ENCODE measurements around the gene ENPP6.
"Not testable (repeated sequence)": the region's sequence is repeated elsewhere in the genome, so short reads cannot be mapped to it uniquely, and the experiment has no call there.

ENPP6 gene

DNA sequence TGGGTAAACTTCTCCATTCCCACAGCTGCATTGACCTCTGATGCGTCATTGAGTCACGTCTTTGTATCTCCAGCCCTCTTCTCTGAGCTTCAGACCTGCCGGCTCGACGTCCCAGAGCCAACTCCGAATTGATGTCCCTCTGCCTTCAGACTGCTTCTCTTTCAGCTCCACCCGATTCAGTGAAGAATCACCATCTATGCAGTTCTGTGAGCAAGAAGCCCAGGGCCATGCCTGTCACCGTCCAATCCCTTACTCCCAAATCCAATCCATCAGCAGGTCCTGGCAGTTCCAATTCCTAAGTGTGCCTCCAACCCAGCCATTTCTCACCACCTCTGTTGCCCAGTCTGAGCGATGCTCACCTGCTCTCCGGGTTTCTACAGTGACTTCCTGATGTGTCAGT is 70.7 kb downstream of the ENPP6 start:
- DNase-seq: no peak

GRCh38 chr4:184145596-184145995 is 72.1 kb downstream of the ENPP6 start:
- DNase-seq: no peak

GRCh38 chr4:184143770-184144564 is 73.7 kb downstream of the ENPP6 start:
- no peak for DNase-seq

DNA sequence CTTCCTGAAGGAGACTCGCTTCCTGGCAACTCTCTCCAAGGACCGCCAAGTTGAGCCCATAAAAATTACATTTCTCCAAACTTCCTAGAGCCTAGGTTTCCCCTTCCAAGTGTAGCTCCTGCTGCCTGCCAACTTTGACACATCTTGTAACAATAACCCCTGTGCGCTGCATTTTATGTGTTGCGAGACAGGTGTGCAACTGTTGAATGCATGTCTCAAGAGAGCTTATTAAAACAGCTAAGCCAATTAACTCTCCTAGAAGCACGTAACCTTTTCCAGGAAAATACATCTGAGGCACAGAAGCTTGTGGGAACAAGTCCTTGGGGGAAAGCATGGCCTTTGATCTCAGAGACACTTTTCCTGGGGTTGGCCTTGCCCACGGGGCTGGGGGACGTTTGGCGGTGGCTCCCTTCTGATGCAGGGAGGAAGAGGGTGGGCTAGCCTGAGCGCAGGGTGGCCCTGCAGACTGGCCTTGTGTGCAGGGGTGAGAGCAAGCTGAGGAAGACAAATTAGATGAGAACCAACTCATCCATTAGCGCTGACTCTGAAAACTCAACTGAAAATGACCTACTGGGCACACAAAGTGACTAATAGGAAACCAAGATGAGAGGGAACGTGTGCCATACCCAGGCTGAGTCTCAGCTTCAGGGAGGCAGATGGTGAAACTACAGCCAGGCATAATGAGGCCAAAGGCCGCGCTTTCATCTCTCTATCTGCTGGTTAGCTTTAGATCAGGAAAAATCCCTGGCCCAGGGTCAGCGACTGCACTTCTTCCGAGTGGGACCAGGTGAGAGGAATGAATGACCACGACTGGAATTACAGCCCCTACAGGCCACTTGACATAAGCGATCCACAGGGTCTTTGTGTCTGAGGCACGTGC is 75.3 kb downstream of the ENPP6 start:
- DNase-seq: no peak

- not testable (repeated sequence) for DNase-seq
These were observed 76.8 kb downstream of the ENPP6 start for GRCh38 chr4:184140901-184141300.

GRCh38 chr4:184136525-184136924 is 81.1 kb downstream of the ENPP6 start:
- no peak for DNase-seq

DNA sequence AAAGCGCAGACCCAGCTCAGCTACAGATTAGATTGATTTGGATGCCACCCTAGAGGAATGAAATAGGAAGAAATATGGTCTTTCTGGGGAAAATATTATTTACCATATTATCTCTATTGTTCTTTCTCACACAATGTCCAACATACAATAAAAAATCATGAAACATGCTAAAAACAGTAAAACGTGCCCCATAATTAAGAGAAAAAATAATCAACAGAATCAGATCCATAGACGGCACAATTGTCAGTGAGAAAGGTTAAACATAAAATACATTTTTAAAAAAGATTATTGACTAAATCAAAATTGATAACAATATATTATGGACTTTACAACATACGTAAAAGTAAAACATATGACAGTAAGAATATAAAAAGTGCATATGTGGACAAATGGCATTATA is 90.9 kb downstream of the ENPP6 start:
- no peak for DNase-seq

DNA sequence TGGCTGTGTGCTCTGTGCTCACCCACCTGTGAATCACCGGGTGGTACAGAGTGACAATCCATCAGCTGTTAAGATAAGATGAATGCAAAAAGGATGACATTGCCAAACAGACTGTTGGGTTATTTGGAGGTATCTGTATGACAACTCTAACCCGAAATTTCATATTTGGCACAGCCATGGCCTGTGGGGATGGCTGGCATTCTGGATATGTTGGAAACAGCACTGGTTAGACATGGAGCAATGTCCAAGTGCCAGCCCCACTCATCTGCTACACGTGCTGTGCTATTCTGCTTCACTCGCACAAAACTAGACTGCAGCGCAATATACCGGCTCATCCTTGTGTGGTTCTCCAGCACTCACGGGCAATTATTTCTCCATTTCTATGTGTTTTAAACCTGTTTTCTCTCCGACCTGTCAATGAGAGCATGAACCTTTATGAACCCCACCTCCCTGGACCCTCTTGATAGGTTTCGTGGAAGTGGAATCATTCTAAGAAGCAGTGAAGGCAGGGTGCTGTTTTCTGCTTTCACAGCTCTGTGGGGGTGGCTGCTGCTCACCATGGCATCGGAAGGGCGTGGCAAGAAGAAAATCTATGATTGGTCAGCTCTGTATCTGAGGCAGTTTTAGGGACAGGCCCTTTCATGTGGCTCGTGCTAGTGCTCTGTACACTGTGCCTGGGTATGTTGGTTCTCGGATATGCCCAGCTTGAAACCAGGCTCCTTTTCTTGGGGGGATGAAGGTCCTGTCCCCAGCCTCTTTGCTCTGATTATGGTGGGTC is 94.9 kb downstream of the ENPP6 start:
- no peak for DNase-seq

DNA sequence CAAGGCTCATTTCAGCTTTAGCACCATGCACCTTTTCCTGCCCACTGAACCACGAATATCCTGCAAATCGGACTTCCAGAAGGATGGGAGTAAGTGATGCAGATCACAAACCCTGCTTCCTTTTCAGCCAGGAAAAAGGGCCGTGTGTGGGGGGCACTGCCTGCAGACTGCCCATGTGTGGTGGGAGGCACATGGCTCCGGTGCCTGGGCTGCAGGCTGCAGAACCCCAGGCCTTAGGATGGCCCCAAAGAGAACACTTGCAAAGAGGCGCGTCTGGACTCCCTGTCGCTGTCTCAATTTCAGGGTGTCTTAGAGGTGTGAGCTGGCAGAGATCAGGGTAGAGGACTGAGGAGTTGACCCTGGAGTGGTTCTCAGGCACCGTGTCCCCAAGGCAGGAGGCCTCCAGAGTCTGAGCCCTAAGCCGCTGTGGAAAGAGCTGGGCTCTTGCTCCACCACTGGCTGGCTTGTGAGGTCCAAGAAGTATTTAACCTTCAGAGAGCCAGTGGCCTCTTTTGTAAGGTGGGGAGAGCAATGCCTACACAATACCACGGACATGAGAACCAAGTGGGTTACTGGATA is 97.0 kb downstream of the ENPP6 start:
- DNase-seq: no peak

DNA sequence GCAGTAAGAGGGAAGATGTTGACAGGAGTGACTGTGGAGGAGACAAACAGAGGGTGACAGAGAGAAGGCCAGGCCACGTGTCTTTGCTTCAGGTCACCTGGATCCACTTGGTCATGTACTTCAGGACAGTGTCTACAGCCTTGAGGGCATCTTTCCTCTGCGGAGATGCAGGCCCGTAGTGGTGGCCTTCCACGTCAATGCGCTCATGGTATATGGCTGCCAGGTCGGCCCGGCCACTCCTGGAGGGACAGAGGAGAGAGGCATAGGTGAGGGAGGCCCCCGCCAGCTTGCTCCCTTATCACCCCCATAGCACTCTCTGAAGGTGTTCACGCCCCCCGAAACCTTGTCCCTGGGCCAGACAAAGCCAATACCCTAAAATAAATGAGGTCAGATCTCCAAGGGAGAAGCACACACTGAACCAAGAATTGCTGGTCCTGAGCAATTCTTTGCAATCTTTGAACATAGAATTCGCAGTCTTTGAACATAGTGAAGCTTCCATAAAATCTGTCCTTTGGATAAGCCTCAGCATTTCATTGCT is 99.9 kb downstream of the ENPP6 start:
- DNase-seq: no peak

DNA sequence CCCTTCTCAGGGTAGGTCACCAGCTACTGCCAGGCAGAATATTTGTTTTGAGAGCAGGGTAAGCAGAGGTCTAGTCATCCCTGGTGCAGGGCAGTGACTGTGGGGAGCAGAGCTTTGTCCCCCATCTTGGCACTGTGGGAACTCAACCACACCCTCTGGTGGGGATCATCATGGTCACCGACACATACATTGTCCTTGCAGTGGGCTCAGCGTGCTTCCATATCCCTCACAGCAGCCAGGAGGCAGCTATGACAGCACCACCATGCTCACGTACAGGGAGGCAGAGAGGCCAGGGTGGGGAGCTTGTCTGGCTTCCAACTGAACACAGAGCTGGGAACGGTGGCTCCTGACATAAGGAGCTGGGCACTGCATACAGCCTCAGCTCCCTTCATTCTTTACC is 102.3 kb downstream of the ENPP6 start:
- DNase-seq: no peak

DNA sequence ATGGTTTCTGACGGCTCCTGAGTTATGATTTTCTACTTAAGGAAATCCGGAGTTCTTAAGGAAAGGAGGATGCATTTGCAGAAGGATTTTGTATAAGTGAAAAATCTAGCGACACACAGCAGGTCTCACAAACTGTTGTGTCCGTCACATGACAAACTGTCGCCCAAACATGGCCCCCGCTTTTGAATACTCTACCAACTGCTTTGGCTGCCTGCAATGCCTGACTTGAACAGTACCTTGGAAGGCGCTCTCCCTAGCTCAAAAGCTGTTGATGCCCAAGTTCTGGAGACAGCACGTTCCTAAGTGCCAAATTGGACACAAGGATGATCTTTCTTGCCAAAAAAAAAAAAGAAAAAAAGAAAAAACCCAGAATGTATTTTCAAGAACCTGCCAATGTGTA is 103.2 kb downstream of the ENPP6 start:
- DNase-seq: no peak

DNA sequence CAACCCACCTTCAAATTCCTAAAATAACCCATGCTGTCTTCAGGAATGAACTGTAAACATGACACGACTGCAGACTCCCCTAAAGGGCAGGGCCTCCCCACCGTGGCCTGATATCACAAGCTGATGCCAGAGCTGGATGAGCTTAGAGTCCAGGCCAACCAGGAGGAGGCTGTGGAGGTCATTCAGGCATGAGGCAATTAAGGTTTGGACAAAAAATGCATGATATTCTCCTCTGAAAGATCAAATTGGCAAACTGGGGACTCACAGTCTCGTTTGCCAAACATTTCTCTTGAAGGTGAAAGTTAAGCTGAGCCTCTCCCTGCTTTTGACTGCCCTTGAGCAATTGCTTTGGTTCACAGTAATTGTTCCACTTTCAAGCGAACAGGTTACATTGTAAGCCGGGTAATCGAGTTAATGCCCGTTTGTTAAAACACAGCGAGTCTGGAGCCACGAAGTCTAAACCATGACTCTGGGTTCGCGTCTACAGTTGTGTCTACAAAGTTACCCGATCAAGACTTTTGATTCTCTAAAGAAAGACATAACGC is 105.6 kb downstream of the ENPP6 start:
- DNase-seq: no peak

DNA sequence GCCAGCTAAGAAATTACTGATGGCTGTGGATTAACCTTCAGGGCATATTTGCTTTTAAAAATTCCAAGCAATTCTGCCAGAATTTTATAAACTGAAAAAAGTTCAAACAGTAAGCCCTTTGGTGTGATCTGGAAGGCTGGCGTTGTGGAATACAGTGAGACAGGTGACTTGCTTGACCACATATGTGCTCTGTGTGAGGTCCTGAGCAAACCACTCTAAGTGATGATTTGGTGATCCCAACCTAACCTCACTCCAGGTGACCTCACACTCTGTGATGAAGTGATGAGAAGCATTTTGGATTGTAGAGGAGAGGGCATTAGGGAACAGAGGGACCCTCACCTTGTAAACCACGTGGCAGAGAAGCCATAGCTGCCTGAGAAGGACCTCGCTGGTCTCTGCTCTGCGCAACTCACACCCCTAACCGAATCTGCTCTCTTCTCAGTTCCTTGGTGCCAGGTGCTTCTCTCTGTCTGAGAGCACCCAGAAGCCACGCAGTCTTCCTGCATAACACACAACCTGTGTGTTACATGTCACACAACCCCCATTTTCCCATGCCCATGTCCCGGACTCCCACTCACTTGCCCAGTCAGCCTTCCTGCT is 106.3 kb downstream of the ENPP6 start:
- DNase-seq: no peak

- DNase-seq: no peak
These were observed 107.0 kb downstream of the ENPP6 start for GRCh38 chr4:184110452-184111224.

DNA sequence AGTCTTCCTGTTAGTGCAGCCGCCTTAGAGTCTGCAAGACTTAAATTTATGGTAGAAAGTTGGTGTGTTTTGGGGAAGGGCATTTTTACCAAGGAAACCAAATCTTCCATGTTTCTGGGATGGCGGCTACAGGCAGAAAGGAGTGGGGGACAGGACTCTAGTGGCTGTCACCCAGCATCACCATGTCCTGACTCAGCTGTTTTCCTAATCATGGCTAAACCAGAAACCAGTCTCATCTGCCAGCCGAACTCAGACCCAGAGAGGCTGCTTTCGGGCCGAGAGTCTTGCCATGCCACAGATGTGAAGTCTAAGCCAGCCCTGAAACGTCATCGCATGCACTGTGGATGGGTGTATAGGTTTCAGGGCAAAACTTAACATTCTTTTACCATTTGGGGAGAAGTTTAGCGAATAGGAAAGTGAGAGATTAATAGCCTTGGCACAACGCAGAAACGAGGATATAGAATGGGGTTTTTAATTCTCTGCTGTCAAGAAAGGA is 109.6 kb downstream of the ENPP6 start:
- no peak for DNase-seq

DNA sequence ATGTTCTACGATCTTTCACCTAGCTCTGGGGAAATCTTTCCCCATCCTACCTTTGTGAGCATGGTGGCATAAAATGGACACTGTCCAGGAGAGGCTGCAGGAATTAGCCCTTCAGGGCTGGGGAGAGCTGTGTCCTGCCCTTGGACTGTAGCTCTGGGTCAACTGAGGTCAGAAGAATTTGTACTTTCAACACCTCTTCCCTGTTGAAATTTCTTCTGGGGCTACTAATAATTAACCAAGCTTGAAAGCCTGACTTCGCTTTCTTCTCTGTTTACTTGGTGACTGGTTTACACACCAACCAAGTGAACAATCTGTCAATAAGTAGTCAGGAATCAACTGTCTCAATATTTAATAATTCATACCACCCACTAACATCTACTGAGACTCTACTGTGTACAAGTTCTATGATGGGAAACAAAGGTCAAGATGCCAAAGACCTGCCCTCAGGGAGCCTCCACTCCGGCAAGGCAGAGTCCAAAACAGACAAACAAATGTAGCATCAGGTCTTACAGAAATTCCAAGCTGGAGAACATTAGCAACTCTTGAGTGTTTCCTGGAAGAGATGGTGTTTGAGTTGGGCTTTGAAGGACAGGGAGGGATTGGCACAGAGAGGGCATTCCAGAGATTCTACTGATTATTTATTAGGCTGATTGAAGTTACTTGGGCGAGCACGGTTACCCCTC is 113.1 kb downstream of the ENPP6 start:
- no peak for DNase-seq

DNA sequence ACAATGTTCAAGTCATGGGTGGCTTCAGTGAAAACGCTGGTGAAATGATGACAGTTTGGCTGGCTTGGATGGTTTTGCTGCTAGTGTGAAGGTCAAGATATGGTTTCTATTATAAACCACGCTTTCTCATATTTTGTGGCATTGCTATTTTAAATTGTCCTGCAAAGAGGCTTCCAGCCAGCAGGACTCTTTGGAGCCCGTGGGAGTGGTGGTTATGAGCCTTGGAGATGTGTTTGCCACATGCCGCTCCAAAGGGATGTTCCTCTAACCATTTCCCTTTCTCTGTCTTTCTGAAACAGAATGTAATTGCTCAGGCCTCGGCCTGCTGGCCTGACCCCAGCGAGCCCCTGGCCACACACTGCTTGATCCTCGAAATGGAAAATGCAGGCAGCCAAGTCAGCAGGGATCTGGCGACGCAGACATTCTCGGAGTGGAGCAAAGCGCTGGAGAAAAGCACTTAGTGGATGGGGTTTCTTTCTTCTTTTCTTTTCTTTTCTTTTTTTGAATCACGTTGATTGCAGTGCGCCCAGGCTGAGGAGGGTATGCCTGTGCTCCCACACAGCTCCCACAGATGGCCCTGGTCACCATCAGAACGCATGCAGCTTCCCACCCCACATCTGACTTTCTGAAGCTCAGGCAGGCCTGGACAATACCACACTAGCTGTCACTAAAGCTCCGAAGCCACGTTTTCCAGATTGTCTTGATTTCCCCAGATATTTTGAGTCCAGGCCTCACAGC is 114.0 kb downstream of the ENPP6 start:
- no peak for DNase-seq

DNA sequence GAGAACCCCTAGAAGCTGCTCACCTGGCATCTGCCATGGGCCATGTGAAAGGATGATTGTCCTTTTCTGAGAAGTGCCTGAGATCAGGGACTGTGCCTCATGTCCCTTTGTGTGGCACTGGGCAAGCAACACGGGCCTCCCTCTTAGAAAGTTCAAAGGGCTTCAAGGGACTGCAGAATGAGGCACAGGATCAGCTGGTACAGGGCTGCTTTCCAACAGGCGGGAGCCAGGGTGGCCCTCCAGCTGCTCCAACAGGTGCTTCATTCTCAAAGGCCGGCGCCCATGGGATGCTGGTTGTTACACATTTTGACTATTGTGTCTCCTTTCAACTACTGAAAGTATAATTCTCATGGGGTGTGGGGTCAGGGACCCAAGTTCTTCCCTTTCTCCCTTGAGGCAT is 114.7 kb downstream of the ENPP6 start:
- DNase-seq: no peak

DNA sequence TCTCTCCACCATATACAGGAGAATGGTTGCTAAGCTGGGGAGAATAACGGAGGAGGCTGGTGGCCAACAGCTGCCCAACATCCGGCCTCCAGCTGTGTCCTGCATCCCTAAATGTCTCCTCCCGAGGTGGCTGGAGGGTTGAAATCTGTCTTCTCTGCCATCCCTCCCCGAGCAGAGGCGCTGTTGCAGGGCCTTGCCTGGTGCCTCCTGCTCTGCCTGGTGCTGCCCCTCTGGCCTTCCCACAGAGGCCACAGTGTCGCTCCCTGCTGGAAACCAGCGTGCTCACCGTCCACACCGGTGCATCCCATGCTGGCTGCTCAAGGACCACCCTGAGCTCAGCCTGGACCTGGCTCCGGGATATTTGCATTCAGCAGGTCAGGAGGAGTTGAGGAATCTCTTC is 115.2 kb downstream of the ENPP6 start:
- no peak for DNase-seq

Measured in activated T-cell treated with anti-CD3 and anti-CD28 coated beads, Interleukin-2, amount 50 U/mL, for 1 hour (primary cell).